Heart left ventricle (tissue), 13 donors: Measurements from ENCODE around the gene CCL23.

Experiments
- POLR2A ChIP-seq, 2 donors: fragments of 450-650 bp; IDR thresholded peaks; one replicate each; pipeline ENCODE4 v1.6.1; 2017; ENCODE audit warnings: antibody characterized with exemption in 2 of 2, mild to moderate bottlenecking in 2 of 2, moderate library complexity in 2 of 2
- TF ChIP-seq, protein P1 (sequence below), 12 donors: fragments of 200-600 bp; sonication (generic) in 4 of 12; IDR thresholded peaks; one replicate each; pipeline versions ENCODE4 v1.5.0 to v1.8.0; 2018 to 2022; ENCODE audit warnings: antibody characterized with exemption in 12 of 12, mild to moderate bottlenecking in 5 of 12
- donor health status: ischemic (EF 13 %, LVEDD 7.1; RV severe dilation, severe dysfunction).
- donor health status: DM: no; HTN: yes; CAD: no.
- donor health status: DM: no; HTN: no; CAD: no.
- donor health status: ischemic (EF 25% LVEDD 6.9; RV normal size, moderate dysfunction).
- donor health status: ischemic (EF 25% LVEDD 5.7; RV mildly dilated, moderate dysfunction).
- donor health status: ischemic (EF 35%, LVEDD 5.7; RV mildly dilated, moderate dysfunction).
- donor health status: nonischemic (EF 11% LVEDD 7.7; RV severe dilation, severe dysfunction).
- donor health status: DM: yes; HTN: yes; CAD: no.
- donor health status: PGD.
- donor health status: ischemic (EF 29% LVEDD 5.4; RV normal size, mild dysfunction).
- donor health status: nonischemic (EF 23%, LVEDD 6.1; RV moderate dilation, normal function).

DNA sequence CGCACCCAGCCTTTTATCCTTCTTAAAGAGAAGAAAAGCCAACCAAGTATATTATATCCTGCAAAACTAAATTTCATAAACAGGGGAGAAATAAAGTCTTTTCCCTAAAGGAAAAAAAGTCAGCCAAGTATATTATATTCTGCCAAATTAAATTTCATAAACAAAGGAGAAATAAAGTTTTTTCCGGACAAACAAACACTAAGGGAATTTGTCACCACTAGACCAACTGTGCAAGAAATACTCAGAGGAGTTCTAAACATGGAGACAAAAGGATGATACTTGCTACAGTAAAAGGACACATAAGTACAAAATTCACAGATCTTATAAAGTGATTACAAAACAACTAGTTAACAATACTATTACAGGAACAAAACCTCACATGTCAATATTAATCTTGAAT is 31.9 kb upstream of the CCL23 start:
- TF ChIP-seq, protein P1, sequence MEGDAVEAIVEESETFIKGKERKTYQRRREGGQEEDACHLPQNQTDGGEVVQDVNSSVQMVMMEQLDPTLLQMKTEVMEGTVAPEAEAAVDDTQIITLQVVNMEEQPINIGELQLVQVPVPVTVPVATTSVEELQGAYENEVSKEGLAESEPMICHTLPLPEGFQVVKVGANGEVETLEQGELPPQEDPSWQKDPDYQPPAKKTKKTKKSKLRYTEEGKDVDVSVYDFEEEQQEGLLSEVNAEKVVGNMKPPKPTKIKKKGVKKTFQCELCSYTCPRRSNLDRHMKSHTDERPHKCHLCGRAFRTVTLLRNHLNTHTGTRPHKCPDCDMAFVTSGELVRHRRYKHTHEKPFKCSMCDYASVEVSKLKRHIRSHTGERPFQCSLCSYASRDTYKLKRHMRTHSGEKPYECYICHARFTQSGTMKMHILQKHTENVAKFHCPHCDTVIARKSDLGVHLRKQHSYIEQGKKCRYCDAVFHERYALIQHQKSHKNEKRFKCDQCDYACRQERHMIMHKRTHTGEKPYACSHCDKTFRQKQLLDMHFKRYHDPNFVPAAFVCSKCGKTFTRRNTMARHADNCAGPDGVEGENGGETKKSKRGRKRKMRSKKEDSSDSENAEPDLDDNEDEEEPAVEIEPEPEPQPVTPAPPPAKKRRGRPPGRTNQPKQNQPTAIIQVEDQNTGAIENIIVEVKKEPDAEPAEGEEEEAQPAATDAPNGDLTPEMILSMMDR (IDR thresholded peaks at IDR 0.05), result no peak
- TF ChIP-seq POLR2A (IDR thresholded peaks at IDR 0.05), result no peak
